Right lung (tissue), 5 donors: Measurements from ENCODE around the gene HOXB8. TPM values are rescaled to one million over a fixed set of nuclear protein-coding genes. Genes with fewer than 3 reads are reported as not detected.

Experiments used
- DNase-seq, 2 donors: peaks; one replicate each; pipeline ENCODE4 v3.0.0-alpha.2; 2013
- polyA plus RNA-seq, 5 donors: library from polyadenylated mRNA; unstranded; fragments of 120-200 nt; gene quantifications; one replicate each; pipeline versions ENCODE4 v1.2.1 to v1.2.3, GENCODE V29; 2013; ENCODE audit warnings: inconsistent platforms in 1 of 5, low replicate concordance in 1 of 5; ENCODE audit not compliant: insufficient read length in 5 of 5, insufficient read depth in 1 of 5

HOXB8 gene
- polyA plus RNA-seq, 5 donors = 0.33 to 0.70 (median 0.48) TPM

GRCh38 chr17:48637323-48638260, 22.5 kb upstream of the HOXB8 start:
- no peak for DNase-seq

- peak in 1 of 2 donors; percentile 68 for DNase-seq
Measured at GRCh38 chr17:48636177-48637018, 21.3 kb upstream of the HOXB8 start.

- DNase-seq = no peak
Measured at GRCh38 chr17:48634493-48635208, 19.6 kb upstream of the HOXB8 start.

GRCh38 chr17:48633266-48633677, 18.2 kb upstream of the HOXB8 start:
- no peak for DNase-seq

- no peak for DNase-seq
Measured at GRCh38 chr17:48632579-48633265, 17.6 kb upstream of the HOXB8 start.

- DNase-seq = no peak
Measured at GRCh38 chr17:48631693-48632578, 16.8 kb upstream of the HOXB8 start.

GRCh38 chr17:48630925-48631692, 16.0 kb upstream of the HOXB8 start:
- DNase-seq = no peak

GRCh38 chr17:48630009-48630924, 15.2 kb upstream of the HOXB8 start:
- no peak for DNase-seq

- DNase-seq = no peak
Measured at GRCh38 chr17:48629411-48629759, 14.3 kb upstream of the HOXB8 start.

GRCh38 chr17:48628649-48629410, 13.7 kb upstream of the HOXB8 start:
- DNase-seq = no peak

- DNase-seq = no peak
Measured at GRCh38 chr17:48627623-48628521, 12.8 kb upstream of the HOXB8 start.

GRCh38 chr17:48627118-48627597, 12.1 kb upstream of the HOXB8 start:
- no peak for DNase-seq

- DNase-seq = no peak
Measured at GRCh38 chr17:48626245-48627117, 11.4 kb upstream of the HOXB8 start, which contains the start of gene HOXB9. HOXB9 (minus strand) TSS chr17:48626358; CDS start chr17:48626269, 89 bp downstream.

GRCh38 chr17:48625495-48626244, 10.6 kb upstream of the HOXB8 start:
- DNase-seq = no peak
